ENCODE results near the gene FOXRED2.
"Not testable (repeated sequence)": the region's sequence is repeated elsewhere in the genome, so short reads cannot be mapped to it uniquely, and the experiment has no call there.

FOXRED2 gene

GRCh38 chr22:36469094-36469710 lies 37.6 kb downstream of the FOXRED2 start:
- no peak for DNase-seq (ENCODE audit: low spot score)

GRCh38 chr22:36467946-36468345 lies 38.9 kb downstream of the FOXRED2 start:
- DNase-seq (ENCODE audit: low spot score) = no peak

- DNase-seq (ENCODE audit: low spot score) = no peak
Observed at GRCh38 chr22:36467042-36467810, 39.6 kb downstream of the FOXRED2 start.

- DNase-seq (ENCODE audit: low spot score) = no peak
Observed at GRCh38 chr22:36466258-36466657, 40.6 kb downstream of the FOXRED2 start.

GRCh38 chr22:36465232-36466021 lies 41.4 kb downstream of the FOXRED2 start:
- DNase-seq (ENCODE audit: low spot score) = no peak

GRCh38 chr22:36464715-36465231 lies 42.1 kb downstream of the FOXRED2 start:
- no peak for DNase-seq (ENCODE audit: low spot score)

- DNase-seq (ENCODE audit: low spot score) = no peak
Observed at GRCh38 chr22:36463783-36464184, 43.1 kb downstream of the FOXRED2 start.

- no peak for DNase-seq (ENCODE audit: low spot score)
Observed at GRCh38 chr22:36461665-36462649, 44.9 kb downstream of the FOXRED2 start.

GRCh38 chr22:36460202-36460601 lies 46.6 kb downstream of the FOXRED2 start:
- no peak for DNase-seq (ENCODE audit: low spot score)

- no peak for DNase-seq (ENCODE audit: low spot score)
Observed at GRCh38 chr22:36457688-36458450, 49.0 kb downstream of the FOXRED2 start.

GRCh38 chr22:36456464-36456845 lies 50.4 kb downstream of the FOXRED2 start:
- DNase-seq (ENCODE audit: low spot score) = no peak

GRCh38 chr22:36455571-36456463 lies 51.0 kb downstream of the FOXRED2 start:
- DNase-seq (ENCODE audit: low spot score) = no peak

- DNase-seq (ENCODE audit: low spot score) = peak; percentile 91
Observed at GRCh38 chr22:36454916-36455570, 51.8 kb downstream of the FOXRED2 start.

GRCh38 chr22:36453855-36454378 lies 52.9 kb downstream of the FOXRED2 start:
- DNase-seq (ENCODE audit: low spot score) = no peak

GRCh38 chr22:36452978-36453607 lies 53.7 kb downstream of the FOXRED2 start:
- DNase-seq (ENCODE audit: low spot score) = not testable (repeated sequence)

- DNase-seq (ENCODE audit: low spot score) = no peak
Observed at GRCh38 chr22:36452250-36452977, 54.4 kb downstream of the FOXRED2 start.

- not testable (repeated sequence) for DNase-seq (ENCODE audit: low spot score)
Observed at GRCh38 chr22:36450923-36451322, 55.9 kb downstream of the FOXRED2 start.
